Smooth muscle cell (in vitro differentiated cells): ENCODE results near the gene PARP8. TPM values are rescaled to one million over a fixed set of nuclear protein-coding genes. Genes with fewer than 3 reads are reported as not detected.
"Not testable (repeated sequence)": the region's sequence is repeated elsewhere in the genome, so short reads cannot be mapped to it uniquely, and the experiment has no call there.

ENCODE experiments used
- DNase-seq: peaks from one replicate; lab custom pipeline; 2025; ENCODE audit not compliant: unreplicated experiment; lab: John Stamatoyannopoulos, UW
- H2AFZ ChIP-seq: fragments of 200-600 bp; sonication (generic); 2 replicates; pipeline ENCODE4 v1.6.0; 2016; ENCODE audit warnings: antibody characterized with exemption, low read depth, mild to moderate bottlenecking
- H3F3A ChIP-seq: fragments of 200-600 bp; sonication (generic); 2 replicates; pipeline ENCODE4 v1.6.0; 2017; ENCODE audit warnings: antibody characterized with exemption, low read depth
- H3K27ac ChIP-seq: fragments of 200-600 bp; sonication (generic); 2 replicates; pipeline ENCODE4 v1.5.1; 2016; ENCODE audit warnings: low read depth, mild to moderate bottlenecking
- H3K27me3 ChIP-seq: fragments of 200-600 bp; sonication (generic); 2 replicates; pipeline ENCODE4 v1.6.1; 2016; ENCODE audit warnings: low read depth, mild to moderate bottlenecking
- H3K36me3 ChIP-seq: fragments of 200-600 bp; sonication (generic); 2 replicates; pipeline ENCODE4 v1.5.1; 2016; ENCODE audit warnings: low read depth
- H3K4me1 ChIP-seq: fragments of 200-600 bp; sonication (generic); 2 replicates; pipeline ENCODE4 v1.5.1; 2016; ENCODE audit warnings: low read depth
- H3K4me2 ChIP-seq: fragments of 200-600 bp; sonication (generic); 2 replicates; pipeline ENCODE4 v1.6.0; 2016; ENCODE audit warnings: mild to moderate bottlenecking
- H3K4me3 ChIP-seq: fragments of 200-600 bp; sonication (generic); 2 replicates; pipeline ENCODE4 v1.5.1; 2016; ENCODE audit warnings: mild to moderate bottlenecking
- H3K79me2 ChIP-seq: fragments of 200-600 bp; sonication (generic); 2 replicates; pipeline ENCODE4 v1.6.0; 2016; ENCODE audit warnings: low read depth, mild to moderate bottlenecking
- H3K9ac ChIP-seq: fragments of 200-600 bp; sonication (generic); 2 replicates; pipeline ENCODE4 v1.6.0; 2016; ENCODE audit warnings: low read depth
- H3K9me3 ChIP-seq: fragments of 200-600 bp; sonication (generic); replicated peaks from 2 replicates; pipeline ENCODE4 v1.5.1; 2016; ENCODE audit warnings: low read depth
- H4K20me1 ChIP-seq: fragments of 200-600 bp; sonication (generic); 2 replicates; pipeline ENCODE4 v1.6.0; 2016; ENCODE audit warnings: low read depth
- WGBS: methylation state at CpG from one replicate; pipeline ENCODE4 v1.1.7; 2016; ENCODE audit warnings: low lambda C conversion rate; 5-methylcytosine and 5-hydroxymethylcytosine counted together
- polyA plus RNA-seq: library from polyadenylated mRNA; unstranded; fragments of >200 nt; fragmentation: Nextera tagmentation; extraction: Ambion mirVana; gene quantifications from 2 replicates; pipeline ENCODE4 v1.2.1, GENCODE V29; 2016
- total RNA-seq: library from RNA; depleted of rRNA; stranded (reverse); fragments of >200 nt; gene quantifications from 2 replicates; pipeline ENCODE4 v1.2.3, GENCODE V29; 2014
- TF ChIP-seq, protein P1 (sequence below): fragments of 200-600 bp; sonication (generic); IDR thresholded peaks from 2 replicates; pipeline ENCODE4 v1.5.1; 2017; ENCODE audit warnings: borderline replicate concordance, mild to moderate bottlenecking, antibody characterized with exemption; ENCODE audit not compliant: insufficient read depth, poor library complexity, severe bottlenecking

PARP8 gene, protein sequence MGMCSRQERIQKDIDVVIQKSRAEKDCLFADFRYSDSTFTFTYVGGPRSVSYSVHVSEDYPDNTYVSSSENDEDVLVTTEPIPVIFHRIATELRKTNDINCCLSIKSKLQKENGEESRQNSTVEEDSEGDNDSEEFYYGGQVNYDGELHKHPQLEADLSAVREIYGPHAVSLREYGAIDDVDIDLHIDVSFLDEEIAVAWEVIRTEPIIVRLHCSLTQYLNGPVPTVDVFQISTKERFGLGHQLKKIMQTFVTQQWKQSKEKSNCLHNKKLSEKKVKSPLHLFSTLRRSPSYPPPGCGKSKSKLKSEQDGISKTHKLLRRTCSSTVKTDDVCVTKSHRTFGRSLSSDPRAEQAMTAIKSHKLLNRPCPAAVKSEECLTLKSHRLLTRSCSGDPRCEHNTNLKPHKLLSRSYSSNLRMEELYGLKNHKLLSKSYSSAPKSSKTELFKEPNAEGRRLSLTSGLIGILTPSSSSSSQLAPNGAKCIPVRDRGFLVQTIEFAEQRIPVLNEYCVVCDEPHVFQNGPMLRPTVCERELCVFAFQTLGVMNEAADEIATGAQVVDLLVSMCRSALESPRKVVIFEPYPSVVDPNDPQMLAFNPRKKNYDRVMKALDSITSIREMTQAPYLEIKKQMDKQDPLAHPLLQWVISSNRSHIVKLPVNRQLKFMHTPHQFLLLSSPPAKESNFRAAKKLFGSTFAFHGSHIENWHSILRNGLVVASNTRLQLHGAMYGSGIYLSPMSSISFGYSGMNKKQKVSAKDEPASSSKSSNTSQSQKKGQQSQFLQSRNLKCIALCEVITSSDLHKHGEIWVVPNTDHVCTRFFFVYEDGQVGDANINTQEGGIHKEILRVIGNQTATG
- total RNA-seq (36.2 and 44.8 TPM in 2 replicates), polyA plus RNA-seq (13.6 and 22.9 TPM in 2 replicates)

DNA sequence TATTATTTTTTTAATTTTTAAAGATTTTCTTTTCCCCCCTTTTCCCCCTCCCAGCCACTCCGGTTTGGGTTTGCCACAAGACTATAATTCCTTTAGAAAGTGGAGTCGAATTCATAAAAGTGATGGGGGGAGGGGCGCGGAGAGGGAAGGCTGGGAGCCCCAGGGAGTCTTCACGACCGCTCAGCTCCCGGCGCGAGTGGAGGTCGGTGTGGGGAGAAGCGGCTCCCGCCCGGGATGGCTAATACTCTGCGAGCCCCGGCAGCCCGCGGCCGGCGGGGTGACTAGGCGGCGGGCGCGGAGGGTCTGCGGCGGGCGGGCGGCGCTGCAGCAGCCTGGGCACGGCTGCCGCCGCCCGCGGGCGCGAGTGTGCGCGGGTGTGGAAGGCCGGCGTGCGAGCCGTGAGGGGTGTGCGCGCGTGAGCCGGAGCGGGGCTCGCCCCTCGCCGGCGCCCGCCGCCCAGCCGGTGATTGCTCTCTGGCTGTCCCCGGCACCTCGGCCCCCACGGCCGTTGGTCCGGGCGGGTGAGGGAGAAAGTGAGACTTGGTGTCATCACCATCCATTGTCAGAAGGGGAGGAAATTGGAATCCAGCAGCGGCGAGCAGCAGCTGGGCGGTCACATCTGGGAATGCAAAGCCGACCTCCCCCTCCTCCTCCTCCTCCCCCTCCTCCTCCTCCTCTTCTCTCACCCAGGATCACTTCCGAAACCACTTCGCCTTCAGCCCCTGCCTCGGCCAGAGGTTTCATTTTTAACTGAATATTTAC is at the start of gene PARP8:
Gene PARP8, plus strand, starts transcription at position 377 of the 762 bp plus-strand sequence. CDS start 459 bp downstream, outside the sequence.
- Histone ChIP-seq H3K79me2 (peaks cover 40% of the 10 kb centered on the region), H3K4me1 (peaks cover 17% of the 10 kb centered on the region), H3F3A (no peaks in the 10 kb centered on the region), H3K27ac (peak within 1 kb of the TSS; percentile 84), H3K4me2 (peak within 1 kb of the TSS; percentile 85), H3K4me3 (peak within 1 kb of the TSS; percentile 65), H4K20me1 (peaks cover 4% of the 10 kb centered on the region), H3K27me3 (no peaks in the 10 kb centered on the region), H3K9ac (peak within 1 kb of the TSS; percentile 97), H2AFZ (peak within 1 kb of the TSS; percentile 97), H3K9me3 (no peaks in the 10 kb centered on the region), H3K36me3 (no peaks in the 10 kb centered on the region)
- DNase-seq, result peak; percentile 57
- TF ChIP-seq, protein P1, sequence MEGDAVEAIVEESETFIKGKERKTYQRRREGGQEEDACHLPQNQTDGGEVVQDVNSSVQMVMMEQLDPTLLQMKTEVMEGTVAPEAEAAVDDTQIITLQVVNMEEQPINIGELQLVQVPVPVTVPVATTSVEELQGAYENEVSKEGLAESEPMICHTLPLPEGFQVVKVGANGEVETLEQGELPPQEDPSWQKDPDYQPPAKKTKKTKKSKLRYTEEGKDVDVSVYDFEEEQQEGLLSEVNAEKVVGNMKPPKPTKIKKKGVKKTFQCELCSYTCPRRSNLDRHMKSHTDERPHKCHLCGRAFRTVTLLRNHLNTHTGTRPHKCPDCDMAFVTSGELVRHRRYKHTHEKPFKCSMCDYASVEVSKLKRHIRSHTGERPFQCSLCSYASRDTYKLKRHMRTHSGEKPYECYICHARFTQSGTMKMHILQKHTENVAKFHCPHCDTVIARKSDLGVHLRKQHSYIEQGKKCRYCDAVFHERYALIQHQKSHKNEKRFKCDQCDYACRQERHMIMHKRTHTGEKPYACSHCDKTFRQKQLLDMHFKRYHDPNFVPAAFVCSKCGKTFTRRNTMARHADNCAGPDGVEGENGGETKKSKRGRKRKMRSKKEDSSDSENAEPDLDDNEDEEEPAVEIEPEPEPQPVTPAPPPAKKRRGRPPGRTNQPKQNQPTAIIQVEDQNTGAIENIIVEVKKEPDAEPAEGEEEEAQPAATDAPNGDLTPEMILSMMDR, result no peak
- under 1% methylated on average over 23 of the region's 66 CpGs for WGBS

DNA sequence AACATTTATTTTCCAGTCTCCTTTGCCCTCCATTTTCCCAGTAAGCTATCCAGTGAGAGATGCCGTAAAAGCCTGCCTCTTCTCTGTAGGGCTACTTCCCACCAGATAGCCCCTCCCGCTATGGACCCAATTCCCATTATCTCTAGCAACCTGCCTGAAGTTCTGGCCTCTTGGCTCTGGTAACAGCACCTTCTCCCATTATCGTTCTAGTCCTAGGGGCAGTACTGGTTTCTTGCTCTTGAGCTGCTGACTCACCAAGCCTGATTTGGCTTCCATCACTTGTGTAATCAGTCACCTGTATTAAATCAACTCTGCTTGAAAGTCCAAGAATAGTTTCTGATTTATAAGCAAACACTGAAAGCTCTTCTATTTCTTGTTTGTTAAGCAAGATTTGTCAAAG is 42.8 kb upstream of the PARP8 start:
- WGBS, result 71% methylated on average over 3 of the region's 3 CpGs
- Histone ChIP-seq H3K79me2 (no peaks in the 10 kb centered on the region), H3K9me3 (no peaks in the 10 kb centered on the region), H3K27ac (no peak overlapping the region), H3K9ac (no peak overlapping the region), H3K27me3 (no peaks in the 10 kb centered on the region), H3K36me3 (no peaks in the 10 kb centered on the region), H3K4me2 (no peak overlapping the region), H3K4me1 (no peaks in the 10 kb centered on the region), H2AFZ (no peak overlapping the region), H4K20me1 (no peaks in the 10 kb centered on the region), H3K4me3 (no peak overlapping the region), H3F3A (no peaks in the 10 kb centered on the region)
- no peak for DNase-seq
- TF ChIP-seq, protein P1, result no peak

DNA sequence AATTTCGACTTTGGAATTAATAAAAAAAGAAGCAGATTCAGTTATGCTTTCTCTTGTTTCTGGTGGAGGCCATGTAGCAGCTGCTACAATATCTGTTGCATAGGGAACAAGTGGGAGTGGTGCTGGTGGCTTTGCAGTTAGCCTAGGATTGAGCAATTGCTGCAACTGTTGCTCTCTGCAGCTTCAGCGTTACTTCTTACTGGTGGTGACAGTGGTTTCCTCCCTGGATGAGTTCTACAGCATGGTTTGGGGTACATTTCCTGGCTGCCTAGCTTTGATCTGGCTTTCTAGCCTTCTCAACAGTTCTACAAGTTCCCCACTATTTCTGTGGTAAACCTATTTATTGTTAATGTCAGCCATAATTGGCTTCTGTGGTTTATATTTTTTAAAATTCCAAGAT is 31.6 kb upstream of the PARP8 start:
- not testable (repeated sequence) for H4K20me1 ChIP-seq
- 55% methylated on average over 2 of the region's 2 CpGs for WGBS

DNA sequence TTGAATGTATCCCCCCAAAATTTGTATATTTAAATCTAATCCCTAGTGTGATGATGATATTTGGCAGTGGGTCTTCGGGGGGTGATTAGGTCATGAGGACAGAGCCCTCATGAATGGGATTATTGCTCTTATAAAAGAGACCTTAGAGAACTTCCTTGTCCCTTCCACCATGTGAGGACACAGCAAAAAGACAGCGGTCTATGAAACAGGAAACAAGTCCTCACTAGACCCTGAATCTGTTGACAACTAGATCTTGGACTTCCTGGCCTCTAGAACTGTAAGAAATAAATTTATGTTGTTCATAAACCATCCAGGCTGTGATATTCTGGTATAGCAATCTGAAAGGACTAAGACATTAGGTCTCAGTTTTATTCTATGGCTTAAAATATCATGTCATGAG is 28.9 kb upstream of the PARP8 start:
- H3K27ac ChIP-seq, H3K27me3 ChIP-seq, H4K20me1 ChIP-seq, H3K79me2 ChIP-seq, H3K9ac ChIP-seq, H3F3A ChIP-seq, DNase-seq, H3K9me3 ChIP-seq, H3K4me2 ChIP-seq, H2AFZ ChIP-seq, H3K4me1 ChIP-seq, H3K4me3 ChIP-seq, H3K36me3 ChIP-seq: not testable (repeated sequence)
- 76% methylated on average over 2 of the region's 2 CpGs for WGBS

More for the DNA sequence above, 31.6 kb upstream of the PARP8 start:
- not testable (repeated sequence) for H3K36me3 ChIP-seq, H3K79me2 ChIP-seq, H3K4me3 ChIP-seq, H3K9me3 ChIP-seq, H3K27me3 ChIP-seq, H3K27ac ChIP-seq, H3K9ac ChIP-seq, H3F3A ChIP-seq, H3K4me1 ChIP-seq, H3K4me2 ChIP-seq, H2AFZ ChIP-seq, DNase-seq
